Activated CD8-positive, alpha-beta memory T cell treated with anti-CD3 and anti-CD28 coated beads for 1 hour (primary cell): ENCODE results near the gene TENT4A.

Experiments
- DNase-seq, 2 donors: peaks; one replicate each; pipeline ENCODE4 v3.0.0-alpha.2; 2020; ENCODE audit warnings: low read depth in 1 of 2; ENCODE audit errors: extremely low read depth in 1 of 2

The TENT4A gene

DNA sequence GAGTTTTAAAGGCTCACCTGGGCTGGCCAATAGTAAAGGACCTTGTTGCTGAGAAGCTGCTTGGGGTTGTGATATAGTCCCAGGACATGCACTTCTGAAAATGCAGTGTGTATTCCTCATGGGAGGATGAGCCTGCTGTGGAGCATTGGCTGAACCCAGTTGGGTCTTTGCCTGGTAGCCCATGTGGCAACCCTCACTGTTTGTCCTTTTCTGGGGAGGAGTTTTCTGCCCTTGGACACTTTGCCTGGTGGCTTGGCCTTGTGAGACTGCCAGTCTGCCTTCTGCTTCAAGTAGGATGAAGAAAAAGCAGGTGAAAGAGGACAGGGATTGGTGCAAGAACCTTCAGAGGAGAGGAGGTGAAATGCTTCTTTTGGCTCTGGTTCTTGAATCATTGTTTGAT is 4.0 kb downstream of the TENT4A start:
- DNase-seq = no peak

DNA sequence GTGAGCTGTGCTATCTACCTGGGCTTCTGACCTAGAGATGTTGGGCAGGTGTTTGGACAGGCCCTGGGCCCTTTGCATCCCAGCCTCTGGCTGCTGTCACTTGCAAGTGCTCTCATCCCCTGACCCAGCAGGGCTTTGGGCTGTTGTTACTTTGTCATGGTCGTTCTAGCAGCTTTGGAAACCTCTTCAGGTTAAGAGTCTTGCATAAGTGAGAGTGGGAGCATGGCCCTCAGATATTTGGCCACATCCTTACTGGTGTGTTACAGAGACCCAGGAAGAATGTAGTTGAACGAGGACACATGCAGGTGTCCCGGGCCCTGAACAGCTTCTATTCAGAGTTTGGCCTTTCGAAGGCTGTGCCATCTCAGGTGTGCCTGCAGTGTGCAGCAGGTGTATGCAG is 4.5 kb downstream of the TENT4A start:
- DNase-seq = no peak

DNA sequence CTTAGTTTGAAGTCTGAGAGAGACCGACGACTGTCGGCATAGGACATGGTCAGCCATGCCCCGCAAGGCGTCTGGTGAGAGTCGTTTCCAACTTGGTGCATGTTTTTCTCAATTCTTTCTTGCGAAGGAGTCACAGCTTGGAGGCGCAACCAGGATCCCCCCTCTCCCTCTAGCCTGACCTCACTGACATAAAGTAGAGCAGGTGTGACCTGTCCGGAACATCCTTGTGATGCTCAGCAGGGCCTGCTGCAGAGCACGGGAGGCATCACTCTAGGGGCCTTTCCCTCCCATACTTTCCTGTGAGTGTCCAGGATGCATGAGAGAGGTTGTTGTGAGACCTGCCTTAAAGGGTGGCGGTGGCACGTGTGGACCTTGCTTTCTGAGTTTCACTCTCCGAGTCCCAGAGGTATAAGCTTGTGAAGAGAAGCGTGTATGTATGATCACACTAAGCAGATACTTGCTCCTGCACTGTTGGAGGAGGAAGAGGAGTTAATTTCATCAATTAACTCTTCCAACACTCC is 5.0 kb downstream of the TENT4A start:
- no peak for DNase-seq

DNA sequence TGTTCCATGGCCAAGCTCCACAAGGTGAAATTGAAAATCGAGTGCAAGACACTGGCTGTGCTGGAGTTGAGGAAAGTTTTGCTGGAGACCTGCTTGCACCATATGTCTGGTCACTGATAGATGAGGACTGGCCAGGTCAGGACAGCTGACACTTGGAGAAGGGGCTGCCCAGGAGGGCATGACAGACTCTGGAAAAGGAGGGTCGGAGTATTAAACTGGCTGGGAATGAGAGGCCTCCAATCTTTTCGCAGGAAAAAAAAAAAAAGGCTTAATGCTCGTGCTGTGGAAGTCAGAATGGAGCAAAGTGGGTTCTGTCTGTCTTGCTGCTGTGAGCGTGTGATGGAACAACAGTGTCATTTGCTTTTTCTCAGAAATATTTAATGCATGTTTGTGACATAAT is 5.5 kb downstream of the TENT4A start:
- DNase-seq = no peak

DNA sequence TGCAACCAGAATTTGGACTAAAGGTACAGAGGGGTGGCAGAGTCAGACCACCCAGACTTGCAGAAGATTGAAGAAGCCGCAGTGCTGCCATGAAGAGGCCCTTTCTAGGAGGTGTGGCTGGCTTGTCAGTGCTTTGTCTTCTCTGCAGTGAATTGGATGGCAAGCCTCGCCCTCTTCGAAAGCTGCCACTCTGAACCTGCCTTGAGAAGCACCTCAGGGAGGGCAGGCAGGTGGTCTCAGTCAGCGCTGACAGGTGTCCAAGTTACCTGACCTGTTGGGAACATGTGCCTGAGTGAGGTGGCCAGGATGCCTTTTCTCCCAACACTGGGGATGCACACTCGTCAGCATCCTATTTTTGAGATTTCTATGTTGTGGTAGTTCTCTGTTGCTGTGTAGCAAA is 6.2 kb downstream of the TENT4A start:
- no peak for DNase-seq

DNA sequence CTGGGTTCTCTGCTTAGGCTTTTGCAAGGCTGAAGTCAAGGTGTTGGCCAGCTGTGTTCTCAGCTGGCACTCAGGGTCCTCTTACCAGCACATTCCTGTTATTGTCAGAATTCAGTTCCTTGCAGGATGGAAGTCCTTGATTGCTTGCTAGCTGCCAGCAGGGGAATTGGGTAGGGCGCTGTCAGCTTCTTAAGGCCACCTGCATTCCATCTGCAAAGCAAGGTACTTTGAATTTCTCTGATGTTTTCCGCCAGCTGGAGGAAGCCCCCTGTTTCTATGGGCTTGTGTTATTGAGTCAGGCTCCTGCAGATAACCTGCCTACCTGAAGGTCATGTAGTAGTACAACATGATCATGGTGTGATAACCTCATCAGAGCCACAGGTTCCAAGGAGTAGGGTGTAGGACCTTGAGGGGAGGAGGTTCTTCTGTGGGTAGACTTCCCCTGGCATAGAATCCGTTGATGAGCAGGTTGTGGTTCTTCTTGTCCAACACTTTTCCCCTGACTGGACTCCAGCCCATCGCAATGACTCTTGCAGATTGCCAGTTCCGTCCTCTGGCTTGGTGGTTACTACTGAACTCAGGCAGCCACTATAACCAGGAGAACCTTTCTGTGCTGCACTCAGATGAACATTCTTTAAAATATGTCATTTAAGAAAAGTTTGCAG is 6.8 kb downstream of the TENT4A start:
- DNase-seq = no peak

DNA sequence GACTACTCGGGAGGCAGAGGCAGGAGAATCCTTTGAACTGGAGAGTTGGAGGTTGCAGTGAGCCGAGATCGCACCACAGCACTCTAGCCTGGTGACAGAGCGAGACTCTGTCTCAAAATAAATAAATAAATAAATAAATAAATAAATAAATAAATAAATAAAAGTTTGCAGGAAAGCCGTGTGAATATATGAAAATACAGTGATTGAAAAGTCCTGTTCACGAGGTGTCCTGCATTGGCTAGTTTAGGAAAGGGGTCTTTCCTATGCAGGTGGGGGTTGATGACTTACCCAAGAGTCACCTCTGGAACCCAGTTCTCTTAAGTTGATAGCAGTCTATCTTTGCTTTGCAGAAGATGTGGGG is 7.3 kb downstream of the TENT4A start:
- DNase-seq = no peak

DNA sequence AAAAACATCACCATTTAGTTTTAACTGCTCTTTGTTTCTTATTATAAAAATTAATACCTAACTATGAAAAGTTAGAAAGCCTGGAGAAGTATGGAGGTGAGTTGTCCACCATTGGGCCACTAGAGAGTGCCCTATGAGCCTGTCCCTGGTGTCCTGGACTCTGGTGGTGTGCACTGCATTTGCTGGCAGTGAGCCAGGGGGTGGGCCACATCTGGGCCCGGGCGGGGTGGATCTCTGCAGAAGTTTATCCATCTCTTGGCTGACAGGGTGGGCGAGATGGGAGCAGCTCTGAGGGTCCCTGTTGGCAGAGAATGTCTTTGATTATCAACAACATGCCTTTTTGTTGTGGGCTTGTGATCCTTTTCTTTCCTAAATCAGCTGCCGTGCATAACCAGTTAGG is 8.2 kb downstream of the TENT4A start:
- no peak for DNase-seq

DNA sequence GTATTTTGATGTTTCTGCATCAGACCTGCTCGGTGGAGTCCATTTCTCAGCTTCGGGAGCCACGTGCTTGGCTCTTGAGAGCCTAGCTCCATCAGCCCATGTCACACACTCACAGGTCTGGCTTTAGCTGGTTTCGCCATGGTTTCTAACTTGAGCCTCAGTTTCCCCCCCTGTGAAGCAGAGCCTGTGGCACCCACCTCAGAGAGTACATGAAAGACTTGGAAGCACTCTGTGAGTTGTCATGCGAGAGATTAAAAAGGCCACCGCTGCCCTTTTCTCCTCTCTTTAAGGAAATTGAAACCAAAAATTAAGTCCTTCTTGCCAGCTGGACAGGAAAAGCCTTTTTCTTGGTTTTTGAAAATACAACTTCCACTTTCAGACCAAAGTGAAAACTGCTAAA is 8.8 kb downstream of the TENT4A start:
- no peak for DNase-seq

DNA sequence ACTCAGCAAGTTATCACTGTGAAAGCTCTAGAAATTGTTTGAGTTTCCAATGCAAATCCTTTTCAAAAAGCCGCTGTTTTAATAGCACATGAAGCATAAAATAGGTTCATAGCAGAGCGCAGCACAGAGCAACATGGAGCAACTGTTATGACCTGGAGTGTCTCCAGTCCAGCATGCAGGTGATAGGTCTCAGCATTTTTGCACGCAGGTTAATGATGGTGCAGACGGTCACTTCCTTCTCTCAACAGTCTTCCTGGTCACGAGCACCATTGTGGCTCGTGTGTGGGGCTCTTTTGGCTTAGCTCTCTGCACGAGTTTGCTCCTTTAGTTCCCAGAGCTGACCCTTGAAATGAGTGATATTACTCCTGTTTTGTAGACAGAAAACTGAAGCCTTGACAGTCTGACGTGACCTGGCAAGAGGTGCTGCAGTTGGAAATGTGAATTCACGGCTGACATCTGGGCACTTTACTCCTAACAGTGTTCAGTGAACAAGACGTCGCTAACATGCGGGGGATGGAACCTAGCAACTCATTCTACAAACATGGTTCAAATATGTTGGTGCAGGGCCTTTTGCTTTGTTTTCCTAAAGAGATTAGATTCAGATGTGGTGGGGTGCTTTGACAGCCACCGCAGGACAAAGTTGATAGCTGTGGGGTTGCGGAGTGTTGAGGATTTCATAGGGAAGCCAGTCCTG is 10.0 kb downstream of the TENT4A start:
- DNase-seq = no peak

DNA sequence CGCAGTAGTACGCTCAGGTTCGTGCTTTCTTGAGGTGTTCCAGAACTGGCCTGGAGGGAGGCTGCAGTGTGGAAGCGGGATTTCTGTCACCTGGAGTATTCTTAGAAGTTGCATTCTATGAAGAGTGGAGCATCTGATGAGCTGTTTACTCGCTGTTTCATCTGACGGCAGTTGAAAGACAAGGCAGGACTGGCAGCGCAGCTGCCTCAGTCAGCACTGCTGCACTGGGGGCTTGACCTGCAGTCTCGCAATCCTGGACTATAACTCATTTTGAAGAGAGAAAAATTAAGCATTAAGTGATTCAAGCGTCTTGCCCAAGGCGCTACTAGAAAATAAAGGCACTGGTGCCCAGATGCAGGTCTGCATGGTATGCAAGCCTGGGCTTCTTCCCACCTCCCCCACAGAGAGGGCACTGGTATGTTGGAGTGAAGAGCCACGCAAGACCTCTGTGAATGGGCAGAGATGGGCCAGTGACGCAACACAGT is 10.6 kb downstream of the TENT4A start:
- DNase-seq = no peak

DNA sequence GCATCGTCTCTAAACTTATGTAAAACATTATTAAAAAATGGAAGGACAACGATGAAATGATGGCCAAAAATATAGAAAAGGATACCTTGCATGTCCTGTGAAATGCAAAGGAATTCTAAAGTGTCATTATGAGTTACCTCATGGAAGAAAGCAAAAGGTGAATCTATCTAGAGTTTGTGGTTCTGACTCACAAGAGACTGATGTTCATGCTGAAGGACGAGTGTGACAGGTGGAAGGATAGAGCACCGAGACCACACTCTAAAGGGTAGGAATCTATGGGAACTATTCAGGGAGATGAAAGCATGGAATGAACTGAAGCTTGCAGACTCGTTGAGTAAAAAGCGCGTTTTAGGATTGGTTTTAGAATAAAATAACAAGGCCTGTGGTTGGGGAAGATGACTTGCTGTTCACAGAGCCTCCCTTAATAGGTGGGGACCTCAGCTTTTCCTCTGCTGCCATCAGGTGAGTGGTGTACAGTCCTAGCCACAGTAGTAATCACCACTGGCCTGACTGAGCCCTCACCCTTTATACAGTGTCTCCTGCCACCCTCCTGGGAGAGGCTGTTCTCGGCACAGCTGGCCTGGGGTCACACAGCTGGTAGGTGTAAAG is 11.2 kb downstream of the TENT4A start:
- no peak for DNase-seq

DNA sequence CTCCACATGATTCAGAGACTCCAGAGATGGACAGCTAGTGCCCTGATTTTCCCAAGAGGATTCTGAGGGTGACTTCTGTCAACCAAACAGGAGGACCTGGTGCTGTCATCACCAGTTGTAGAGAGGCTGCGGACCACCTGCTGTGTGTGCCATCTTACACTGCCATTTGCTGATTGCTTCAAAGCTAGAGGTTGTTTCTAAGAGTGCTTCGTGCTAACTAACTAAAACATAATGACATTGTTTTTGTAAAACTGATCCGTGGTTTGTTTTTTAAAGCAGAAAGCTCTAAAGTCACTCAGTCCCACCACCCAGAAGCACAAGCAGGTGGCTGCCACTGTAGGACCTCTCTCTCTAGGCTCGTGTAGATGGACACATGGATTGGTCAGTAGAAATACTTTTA is 12.2 kb downstream of the TENT4A start:
- no peak for DNase-seq

DNA sequence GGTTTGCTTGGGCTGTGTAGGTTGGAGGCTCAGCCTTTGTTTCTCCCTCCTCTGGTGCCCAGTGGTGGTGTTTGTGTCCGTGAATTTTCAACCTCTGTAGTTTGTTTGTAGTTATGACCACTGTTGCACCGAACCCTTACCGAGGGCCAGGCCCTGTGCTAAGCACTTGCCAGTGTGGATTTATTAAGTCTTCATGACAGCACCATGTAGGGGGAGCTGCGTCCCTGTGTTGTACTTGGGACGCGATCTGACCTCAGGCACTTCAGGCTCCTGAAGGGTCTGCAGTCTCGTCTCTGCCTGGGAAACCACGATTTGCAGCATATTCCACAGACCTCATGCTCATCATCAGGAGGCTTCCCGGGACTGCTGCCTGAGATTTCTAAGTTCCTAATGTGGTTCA is 12.8 kb downstream of the TENT4A start:
- no peak for DNase-seq

DNA sequence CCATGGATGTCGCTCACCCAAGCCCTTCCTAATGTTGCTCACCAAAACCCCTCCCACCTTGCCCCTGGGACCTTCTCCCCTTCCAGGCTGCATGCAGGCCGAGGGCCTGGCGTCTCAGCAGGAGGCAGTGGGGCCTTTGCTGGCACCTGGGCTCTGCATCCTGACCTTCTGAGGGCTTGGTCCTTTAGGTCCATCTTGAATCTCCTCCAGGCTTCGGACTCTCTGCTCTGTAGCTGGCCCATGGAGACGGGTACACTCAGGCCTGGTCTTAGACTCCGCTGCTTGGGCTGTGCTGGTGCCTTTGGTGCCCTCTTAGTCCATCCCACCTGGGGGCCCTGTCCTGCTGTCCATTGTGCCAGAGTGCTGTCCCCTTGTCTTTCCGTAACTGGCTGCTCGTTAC is 14.0 kb downstream of the TENT4A start:
- no peak for DNase-seq

DNA sequence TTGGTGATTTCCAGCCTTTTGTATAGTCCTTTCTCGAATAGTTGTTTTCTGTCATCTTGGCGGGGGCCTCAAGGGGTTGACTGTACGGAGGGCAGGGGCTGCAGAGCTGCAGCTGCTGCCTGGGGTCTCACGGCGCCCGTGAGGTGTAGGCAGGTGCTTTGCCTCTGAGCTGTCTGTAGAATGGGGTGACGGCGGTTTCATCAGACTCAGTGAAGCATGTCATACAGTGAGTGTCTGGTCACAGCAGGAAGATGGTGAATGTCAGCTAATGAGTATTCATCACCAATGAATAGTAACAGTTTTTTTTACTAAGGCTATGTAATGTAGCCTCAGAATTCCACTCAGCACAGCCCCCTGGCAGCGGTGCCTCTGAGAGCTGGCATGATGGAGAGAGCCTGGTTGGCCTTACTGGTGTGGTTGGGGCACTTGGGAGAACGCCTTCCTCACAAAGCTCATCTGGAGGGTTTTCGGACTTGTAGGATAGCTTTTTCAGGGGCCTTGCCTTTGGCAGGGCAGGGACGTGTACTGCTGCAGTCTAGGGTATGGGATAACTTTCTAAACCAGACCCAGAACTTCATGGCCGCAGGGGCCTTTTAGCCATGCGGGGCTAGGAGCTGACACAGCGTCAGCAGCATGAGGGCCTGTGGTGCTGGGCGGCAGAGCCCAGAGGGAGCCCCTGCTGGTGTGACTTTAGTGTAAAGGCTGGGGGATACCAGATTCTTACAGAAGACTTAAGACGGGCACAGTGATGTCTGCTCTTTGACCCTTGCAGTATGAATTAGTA is 15.0 kb downstream of the TENT4A start:
- no peak for DNase-seq

DNA sequence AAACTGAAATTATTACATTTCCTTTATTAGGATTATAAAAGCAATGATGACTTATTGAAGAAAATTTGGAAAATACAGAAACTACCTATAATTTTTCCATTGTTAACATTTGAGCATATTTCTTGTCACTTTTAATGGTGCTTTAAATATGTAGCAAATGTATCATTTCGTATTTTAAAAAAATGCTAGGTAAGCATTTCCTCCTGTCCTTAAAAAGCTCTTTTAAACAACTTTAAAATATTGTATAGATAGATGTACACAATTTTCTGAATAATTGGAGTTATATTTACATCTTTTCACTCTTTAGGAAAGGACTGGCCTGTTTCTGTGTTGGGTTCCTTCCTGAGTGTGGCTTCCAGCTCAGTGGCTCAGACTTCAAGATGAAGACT is 15.6 kb downstream of the TENT4A start:
- DNase-seq = no peak

DNA sequence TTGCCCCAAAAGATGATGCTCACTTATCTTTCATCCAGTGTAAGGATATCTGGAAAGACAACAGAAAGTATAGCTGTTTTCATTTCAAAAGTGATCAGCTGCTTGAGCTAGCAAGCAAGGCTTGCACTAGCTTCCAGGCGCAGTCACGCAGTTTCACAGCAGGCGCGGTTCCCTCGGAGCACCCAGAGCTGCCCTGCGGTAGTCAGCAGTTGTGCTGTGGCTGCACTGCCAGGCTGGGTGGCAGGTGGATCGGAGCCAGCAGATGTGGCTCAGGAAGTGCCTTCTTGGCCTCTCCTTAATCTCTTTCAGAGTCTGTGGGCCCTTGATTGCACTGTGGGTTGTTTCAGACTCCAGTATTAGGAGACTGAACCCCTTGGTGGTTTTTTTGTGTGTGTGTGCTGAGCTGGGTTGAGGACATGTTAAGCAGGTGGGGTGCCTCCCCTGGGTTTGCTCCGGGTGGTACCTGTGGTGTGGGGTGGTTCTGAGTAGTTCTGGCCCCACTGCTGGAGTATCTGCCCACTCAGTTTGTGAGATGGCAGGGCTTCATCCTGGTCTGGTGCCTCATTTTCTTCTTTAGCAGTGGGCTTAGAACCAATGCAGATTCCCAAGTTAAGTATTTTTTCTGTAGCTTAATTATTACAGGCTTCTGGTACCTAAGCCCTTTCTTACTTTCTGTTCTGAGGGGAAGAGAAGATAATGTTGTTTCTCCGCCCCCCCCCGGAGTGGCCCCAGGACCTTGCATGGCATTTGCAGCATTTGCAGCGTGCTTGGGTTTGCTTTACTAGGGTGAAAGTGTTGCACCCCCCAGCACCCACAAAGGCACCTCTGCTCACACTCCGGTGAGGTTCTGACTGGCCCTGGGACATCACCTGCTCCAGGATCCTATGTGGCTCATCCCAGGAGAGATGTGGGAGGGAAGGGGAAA is 16.4 kb downstream of the TENT4A start:
- DNase-seq = no peak

DNA sequence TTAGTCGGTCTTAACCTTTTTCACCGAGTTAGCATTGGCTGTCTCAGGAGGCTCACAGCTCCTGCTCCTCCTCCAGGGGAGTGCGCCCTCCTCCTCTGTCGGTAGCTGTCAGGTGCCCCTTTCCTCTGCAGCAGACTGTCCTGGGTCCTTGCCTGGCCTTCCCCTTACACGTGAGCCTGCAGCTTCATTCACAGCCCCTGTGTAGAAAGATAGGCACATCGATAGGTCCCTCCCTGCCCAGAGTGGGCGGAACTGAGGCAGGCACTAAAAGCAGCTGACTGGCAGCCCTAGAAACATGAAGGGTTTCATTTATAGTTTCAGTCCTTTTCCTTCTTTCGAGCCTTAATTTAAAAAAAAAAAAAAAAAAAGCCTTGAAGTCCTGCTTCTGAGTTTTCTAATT is 17.2 kb downstream of the TENT4A start:
- DNase-seq = no peak

DNA sequence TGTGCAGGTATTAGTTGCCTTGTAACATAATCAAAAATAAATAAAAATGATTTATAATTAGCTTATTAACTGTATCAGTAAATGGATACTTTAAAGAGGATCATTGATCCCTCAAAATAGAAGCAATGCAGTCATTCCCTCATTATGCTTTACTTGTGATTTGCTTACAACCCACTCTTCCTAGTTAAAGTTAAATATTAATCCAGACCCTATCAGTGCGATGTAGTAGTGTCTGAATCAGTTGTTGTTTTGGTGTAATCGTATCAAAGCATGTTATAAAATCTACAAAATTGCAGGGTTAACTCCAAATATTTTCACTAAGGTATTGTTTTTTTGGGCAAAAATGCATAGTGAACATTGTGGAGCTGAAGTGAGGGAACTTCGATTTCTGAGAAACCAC is 17.6 kb downstream of the TENT4A start:
- DNase-seq = no peak
